ENCODE results near the gene ABLIM2.
A peak's percentile ranks its signal among the peaks of the same experiment; 100 is the strongest.
"Not testable (repeated sequence)": the region's sequence is repeated elsewhere in the genome, so short reads cannot be mapped to it uniquely, and the experiment has no call there.

Gene ABLIM2

GRCh38 chr4:7964459-7964858, 194.2 kb downstream of the ABLIM2 start:
- DNase-seq (ENCODE audit: low read depth in 2 of 2) = no peak

DNA sequence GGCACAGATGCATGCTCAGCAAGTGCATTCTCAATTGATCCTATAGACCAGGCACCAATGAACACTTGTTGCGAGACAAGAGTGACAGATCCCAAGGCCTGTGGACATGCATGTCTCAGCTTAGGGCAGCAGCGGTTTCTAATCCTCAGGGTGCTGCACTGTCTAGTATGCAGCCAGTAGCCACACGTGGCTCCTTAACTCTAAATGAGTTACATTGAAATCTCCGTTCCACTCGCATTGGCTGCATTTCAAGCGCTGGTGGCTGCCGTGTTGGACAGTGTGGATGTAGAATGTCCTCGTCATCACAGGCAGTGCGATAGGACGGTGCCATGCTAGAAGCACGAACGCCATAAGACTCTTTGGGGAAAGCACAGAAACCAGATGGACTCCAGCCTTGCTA, 194.9 kb downstream of the ABLIM2 start:
- no peak for DNase-seq (ENCODE audit: low read depth in 2 of 2)

DNA sequence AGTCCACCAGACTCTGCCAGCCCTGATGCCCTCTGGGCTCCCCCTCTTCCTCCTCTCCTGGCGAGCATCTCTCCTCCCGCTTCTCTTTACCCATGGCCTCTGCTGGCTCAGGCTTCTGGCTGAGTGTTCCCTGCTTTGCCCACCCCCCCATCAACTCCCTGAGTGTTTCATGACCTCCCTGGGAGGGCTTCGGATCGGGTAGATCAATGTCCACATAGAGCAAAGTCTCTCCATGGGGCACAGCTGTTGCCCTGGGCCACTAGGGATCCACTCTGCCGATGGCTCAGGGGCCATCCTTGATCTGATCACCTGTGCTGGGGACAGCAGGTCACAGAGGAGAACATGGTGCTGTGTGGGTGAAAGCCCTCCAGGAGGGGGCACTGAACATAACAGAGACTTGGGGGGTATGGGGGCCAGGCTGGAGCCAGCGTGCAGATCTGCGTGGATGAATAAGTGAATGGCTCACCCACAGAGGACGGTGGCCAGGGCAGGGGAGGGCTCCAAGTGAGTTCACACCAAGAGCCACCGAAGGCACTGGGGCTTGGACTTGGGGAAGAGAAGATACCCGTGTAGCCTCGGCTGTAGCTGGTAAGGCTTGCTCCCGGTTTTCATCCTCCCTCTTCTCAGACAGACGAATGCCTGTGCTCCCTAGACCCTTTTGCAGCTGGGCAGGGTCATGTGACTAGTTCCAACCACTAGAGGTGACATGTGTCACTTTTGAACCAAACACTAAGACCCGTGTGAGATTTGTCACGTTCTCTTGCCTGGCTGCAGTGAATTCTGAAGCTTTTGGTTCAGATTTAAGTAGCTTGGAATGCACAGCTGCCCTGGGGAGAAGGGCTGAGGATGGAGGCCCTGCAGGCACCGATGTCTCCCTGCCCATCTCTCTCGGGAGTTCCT, 195.8 kb downstream of the ABLIM2 start:
- DNase-seq (ENCODE audit: low read depth in 2 of 2) = no peak

GRCh38 chr4:7960790-7961655, 197.6 kb downstream of the ABLIM2 start:
- DNase-seq (ENCODE audit: low read depth in 2 of 2) = peak; percentile 32 to 66

DNA sequence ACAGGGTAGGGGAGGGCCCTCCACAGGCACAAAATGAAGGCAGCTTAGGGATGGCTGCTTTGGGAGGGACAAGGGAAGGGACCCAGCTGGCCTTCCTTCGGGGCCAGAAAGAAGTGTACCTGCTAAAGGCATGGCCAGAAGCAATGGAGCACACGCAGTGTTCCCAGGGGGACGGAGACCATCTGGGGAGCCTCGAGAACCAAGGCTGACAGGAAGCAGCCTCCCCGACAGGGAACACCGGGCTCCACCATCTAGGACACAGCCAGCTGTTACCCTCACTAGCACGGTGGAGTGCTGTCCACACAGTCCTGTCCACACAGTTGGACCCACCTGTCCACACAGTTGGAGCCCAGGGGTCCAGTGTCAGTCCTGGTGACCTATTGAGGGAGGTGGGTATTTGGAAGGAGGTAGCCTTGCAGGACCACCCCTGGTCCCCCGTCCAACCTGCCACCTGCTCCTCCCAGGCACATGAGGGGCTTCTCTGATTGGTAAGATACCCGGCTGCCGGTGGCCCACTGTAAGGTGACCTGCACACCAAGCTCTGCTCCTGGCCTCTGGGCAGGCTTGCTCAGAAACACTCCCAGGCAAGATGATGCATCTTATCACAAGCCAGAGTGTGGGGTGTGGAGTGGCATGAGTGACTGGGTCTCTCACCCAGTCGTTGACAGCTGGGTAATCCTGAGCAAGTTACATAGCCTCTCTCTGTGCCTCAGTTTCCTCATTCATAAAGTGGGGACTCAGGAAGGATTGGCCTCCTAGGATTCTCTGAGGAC, 198.4 kb downstream of the ABLIM2 start:
- DNase-seq (ENCODE audit: low read depth in 2 of 2) = no peak

GRCh38 chr4:7959078-7959477, 199.5 kb downstream of the ABLIM2 start:
- DNase-seq (ENCODE audit: low read depth in 2 of 2) = no peak

DNA sequence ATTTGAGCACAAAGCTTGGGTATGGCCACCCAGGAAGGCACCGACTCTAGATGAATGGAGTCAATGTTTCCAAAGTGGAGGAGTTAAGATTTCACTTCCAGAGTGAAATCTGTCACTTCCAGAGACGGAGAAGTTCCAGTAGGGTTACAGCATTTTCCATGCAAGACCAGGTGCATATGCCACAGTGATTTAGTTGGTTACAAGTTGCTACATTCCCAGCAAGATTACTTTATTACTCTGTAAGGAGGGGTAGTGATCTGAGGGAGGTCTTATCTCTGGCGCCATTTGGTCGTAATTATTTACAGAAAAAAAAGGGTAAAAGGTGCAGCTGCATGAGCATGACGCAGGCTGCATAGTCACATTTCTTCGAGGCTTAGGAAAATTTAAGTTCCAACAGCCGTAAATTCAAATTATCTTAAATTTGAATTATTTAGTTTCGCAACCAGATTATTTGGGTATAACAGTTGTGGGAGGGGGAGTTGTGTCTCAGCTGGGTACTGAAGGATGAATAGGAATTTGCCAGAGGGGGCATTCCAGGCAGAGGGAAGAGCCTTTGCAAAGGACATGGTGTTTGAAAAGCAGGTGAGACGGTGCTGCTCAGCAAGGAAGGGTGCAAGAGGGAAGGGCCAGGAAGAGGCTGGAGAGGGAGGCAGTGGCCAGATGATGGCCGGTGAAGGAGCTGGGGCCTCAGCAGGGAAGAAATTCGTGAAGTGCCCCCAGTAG, 201.5 kb downstream of the ABLIM2 start:
- no peak for DNase-seq (ENCODE audit: low read depth in 2 of 2)

- no peak for DNase-seq (ENCODE audit: low read depth in 2 of 2)
These were observed 202.3 kb downstream of the ABLIM2 start for GRCh38 chr4:7956270-7956808.

GRCh38 chr4:7955393-7955792, 203.2 kb downstream of the ABLIM2 start:
- DNase-seq (ENCODE audit: low read depth in 2 of 2) = no peak

- DNase-seq (ENCODE audit: low read depth in 2 of 2) = no peak
These were observed 206.0 kb downstream of the ABLIM2 start for GRCh38 chr4:7952615-7953014.

GRCh38 chr4:7950301-7951092, 208.1 kb downstream of the ABLIM2 start:
- DNase-seq (ENCODE audit: low read depth in 2 of 2) = no peak

DNA sequence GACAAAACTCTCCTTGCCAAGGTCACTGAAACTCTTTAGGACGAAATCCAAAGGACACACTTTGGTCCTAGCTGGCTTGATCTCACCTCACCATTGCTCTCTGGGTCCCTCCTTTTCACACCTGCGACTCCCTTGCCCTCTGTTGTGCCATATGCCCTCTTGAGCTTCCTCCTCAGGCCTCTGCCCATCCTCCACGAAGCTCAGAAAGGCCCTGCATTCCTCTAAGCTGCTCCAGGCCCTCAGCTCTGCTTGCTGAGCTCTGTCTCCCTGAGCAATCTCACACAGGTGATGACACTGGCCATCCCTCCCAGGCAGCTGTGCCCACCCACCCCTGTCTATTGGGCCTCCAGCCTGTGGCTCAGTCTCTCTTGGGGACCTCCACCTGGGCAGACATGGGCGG, 208.9 kb downstream of the ABLIM2 start:
- no peak for DNase-seq (ENCODE audit: low read depth in 2 of 2)

GRCh38 chr4:7947927-7948326, 210.7 kb downstream of the ABLIM2 start:
- no peak for DNase-seq (ENCODE audit: low read depth in 2 of 2)

GRCh38 chr4:7945709-7946380, 212.8 kb downstream of the ABLIM2 start:
- DNase-seq (ENCODE audit: low read depth in 2 of 2) = no peak

GRCh38 chr4:7944599-7945220, 213.9 kb downstream of the ABLIM2 start:
- no peak for DNase-seq (ENCODE audit: low read depth in 2 of 2)

GRCh38 chr4:7943688-7944087, 214.9 kb downstream of the ABLIM2 start:
- DNase-seq (ENCODE audit: low read depth in 2 of 2) = not testable (repeated sequence)

- DNase-seq (ENCODE audit: low read depth in 2 of 2) = no peak
These were observed 215.4 kb downstream of the ABLIM2 start for GRCh38 chr4:7943211-7943610.

- no peak for DNase-seq (ENCODE audit: low read depth in 2 of 2)
These were observed 216.6 kb downstream of the ABLIM2 start for GRCh38 chr4:7941965-7942496.

Measured in activated CD8-positive, alpha-beta memory T cell treated with anti-CD3 and anti-CD28 coated beads for 4 hours (primary cell).